Stimulated activated naive CD8-positive, alpha-beta T cell treated with anti-CD3 and anti-CD28 coated beads, Interleukin-15, Interleukin-2, amounts not matched to agents 100 U/mL and 50 U/mL, for 24 hours (primary cell): ENCODE measurements around the gene KCNJ2.
A peak's percentile ranks its signal among the peaks of the same experiment; 100 is the strongest.

Experiments
- ATAC-seq: fragments of 150-1000 bp; cut with Tn5 transposase; one replicate; pipeline ENCODE4 v1.10.0; 2021
- DNase-seq: peaks from one replicate; pipeline ENCODE4 v3.0.0; 2021

The KCNJ2 gene

DNA sequence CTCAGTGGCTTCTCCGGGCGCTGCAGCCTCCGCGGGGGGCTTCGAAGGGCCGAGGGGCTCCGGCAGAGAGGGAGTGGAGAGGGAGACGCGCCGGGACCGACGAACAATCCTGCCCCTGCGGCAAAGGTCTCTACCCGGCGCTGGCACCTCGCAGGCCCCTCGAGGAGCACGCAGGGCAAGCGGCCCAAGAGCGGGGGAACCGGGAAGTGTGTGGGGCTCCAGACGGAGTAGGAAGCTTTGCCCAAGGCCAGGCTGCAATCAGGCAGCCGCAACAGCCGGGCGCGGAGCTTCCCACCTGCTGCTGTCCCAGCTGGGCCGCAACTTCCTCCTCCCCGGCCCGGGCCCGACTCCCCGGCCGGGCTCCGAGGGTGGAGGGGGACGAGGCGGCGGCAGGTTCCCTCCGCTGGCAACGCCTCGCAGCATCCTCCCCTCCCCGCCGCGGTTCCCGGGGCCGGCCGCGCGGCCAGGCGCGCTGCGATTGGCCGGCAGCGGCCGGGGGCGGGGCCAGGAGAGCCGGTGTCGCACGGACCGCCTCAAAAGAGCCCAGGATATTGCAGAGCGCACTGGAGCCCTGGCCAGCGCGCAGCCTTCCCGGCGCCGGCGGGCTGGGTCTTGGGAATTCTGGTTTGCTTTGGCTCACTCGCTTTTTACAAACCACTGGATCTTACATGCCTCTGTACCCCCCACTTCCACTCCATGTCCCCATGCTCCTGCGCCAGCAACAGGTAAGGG, at the start of gene KCNJ2:
Gene KCNJ2 (plus strand): TSS at position 556 of the 732 bp plus-strand sequence. CDS start 5,508 bp downstream, outside the sequence.
- peak; percentile 76 for DNase-seq
- peak; percentile 93 for ATAC-seq

- ATAC-seq (no peak), DNase-seq (no peak)
Measured at GRCh38 chr17:70119545-70119944, 49.8 kb upstream of the KCNJ2 start.

GRCh38 chr17:70119983-70120382, 49.3 kb upstream of the KCNJ2 start:
- DNase-seq (no peak), ATAC-seq (no peak)

DNA sequence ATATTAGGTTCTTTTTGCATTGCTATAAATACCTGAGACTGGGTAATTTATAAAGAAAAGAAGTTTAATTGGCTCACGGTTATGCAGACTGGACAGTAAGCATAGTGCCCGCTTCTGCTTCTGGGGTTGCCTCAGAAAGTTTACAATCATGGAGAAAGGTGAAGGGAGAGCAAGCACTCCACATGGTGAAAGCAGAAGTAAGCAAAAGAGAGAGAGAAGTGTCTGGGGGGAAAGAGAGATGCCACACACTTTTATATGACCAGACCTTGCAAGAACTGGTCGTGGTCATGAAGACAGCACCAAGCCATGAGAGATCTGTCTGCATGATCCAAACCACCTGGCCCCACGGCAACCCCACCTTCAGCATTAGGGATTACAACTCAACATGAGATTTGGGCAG, 48.9 kb upstream of the KCNJ2 start:
- DNase-seq (no peak), ATAC-seq (no peak)

- ATAC-seq = no peak
- no peak for DNase-seq
Measured at GRCh38 chr17:70121126-70121525, 48.2 kb upstream of the KCNJ2 start.

- no peak for DNase-seq
- no peak for ATAC-seq
Measured at GRCh38 chr17:70123193-70123592, 46.1 kb upstream of the KCNJ2 start.

- ATAC-seq = no peak
- DNase-seq = no peak
Measured at GRCh38 chr17:70124723-70125122, 44.6 kb upstream of the KCNJ2 start.

DNA sequence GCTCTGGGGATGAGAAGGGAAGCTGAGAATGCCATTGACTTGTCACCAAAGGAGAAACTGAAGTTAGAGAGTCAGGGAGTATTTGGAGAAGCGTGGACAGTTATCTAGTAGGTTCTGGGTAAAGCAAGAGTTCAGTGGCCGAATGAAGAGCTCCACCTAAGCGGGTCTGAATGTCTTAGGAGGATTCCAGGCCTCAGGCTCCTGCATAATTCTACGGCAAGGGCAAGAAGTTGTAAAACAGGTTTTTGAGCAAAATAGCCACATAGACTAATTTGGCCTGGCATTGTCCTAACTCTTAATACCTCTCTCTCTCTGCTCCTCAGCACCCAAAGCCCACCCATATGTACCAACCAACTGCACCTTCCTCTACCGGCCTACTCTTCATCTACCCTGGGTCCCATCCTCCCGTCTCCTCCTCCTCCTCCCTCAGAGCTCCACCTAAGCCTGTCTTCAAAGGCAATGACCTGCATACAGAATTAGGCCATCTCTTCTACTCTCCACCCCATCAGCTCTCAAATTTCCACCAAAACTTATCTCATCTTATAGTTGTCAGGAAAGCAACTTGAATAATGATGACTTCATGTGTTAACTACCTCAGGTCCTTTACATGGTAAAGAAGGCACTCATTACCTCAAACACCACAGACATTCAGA, 42.0 kb upstream of the KCNJ2 start:
- ATAC-seq (no peak), DNase-seq (no peak)

- DNase-seq (no peak), ATAC-seq (no peak)
Measured at GRCh38 chr17:70128727-70129238, 40.5 kb upstream of the KCNJ2 start.

DNA sequence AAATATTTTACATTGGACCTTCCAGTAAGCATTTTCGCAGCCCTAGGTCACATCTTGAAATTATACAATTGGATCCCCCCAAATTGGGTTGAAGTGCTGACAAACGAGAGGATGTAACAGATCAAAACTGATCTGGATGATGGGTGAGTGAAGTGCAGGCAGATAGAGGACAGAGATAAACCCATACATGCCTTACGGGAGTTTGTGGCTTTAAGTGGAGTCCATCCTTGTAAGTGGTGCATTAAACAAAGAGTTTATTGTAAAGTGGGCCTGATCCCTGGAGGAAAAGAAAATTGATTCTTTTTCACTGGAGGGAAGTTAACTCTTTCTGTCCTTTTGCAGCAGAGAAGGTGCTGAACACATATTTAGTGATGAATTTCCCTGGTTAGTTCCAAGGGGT, 39.0 kb upstream of the KCNJ2 start:
- DNase-seq (no peak), ATAC-seq (no peak)

GRCh38 chr17:70132505-70132904, 36.8 kb upstream of the KCNJ2 start:
- ATAC-seq = no peak
- DNase-seq = no peak

- no peak for ATAC-seq
Measured at GRCh38 chr17:70134042-70134441, 35.3 kb upstream of the KCNJ2 start.

GRCh38 chr17:70134777-70135176, 34.6 kb upstream of the KCNJ2 start:
- no peak for ATAC-seq
- DNase-seq = no peak

More at GRCh38 chr17:70134042-70134441, 35.3 kb upstream of the KCNJ2 start:
- no peak for DNase-seq

GRCh38 chr17:70136131-70136530, 33.2 kb upstream of the KCNJ2 start:
- ATAC-seq = no peak
- DNase-seq = no peak

DNA sequence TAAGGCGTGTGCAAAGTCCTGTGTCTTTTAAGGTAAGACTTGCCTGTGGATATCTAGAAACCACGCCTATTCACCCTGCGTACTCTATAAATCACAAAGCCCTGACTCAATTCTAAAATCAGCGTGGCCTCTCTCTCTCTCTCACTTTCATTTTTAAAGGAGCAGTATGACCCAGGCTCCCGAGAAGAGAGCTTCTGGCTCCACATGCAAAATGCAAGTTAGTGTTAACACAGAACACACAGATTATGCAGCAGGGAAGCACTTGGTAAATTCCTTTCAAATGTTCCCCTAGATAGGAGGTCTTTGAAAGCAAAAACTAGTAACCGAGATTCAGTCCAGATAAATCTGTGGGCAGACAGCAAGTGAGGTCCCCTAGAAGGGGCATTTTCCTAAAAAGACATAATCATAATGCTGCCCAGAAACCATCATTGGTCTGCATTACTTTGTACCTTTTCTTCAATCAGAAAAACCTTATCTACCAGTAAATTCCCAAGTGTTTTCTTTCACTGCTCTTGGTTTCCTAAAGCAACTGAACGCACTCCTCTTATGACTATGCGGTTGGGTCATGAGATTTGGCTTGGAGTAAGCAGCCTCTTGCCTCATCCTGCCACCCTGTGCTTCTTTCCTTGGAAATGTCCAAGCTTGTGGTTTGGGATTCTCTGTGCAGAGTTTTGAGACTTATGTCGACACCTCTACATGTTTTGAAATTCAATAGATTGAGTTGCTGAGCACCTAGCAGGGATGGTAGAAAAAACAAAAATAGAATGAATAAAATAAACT, 31.7 kb upstream of the KCNJ2 start:
- ATAC-seq (peak; percentile 98), DNase-seq (peak; percentile 11)

GRCh38 chr17:70138291-70138865, 31.0 kb upstream of the KCNJ2 start:
- DNase-seq (no peak), ATAC-seq (no peak)

DNA sequence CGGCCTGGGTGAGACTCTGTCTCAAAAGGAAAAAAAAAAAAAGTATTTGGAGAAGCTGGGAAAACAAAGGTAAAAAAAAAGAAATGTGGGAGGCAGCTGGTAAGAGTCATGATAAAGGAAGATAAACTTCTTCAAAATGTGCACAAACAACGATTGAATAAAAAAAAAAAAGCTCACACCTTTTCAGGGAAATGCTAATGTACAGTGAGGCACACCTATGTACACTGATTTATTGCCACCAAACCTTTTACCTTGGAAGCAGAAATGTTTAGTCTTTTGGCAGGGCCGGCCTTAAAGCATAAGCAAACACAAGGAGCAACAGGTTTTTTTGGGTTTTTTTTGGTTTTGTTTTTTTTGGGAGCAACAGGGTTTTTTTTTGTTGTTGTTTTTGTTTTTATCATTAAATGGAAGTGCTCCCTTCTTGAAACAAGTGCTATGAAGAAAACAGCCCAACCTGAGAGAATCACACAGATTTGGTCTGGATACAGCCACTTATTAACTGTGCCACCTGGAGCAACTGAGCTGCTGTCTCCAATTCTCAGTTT, 29.8 kb upstream of the KCNJ2 start:
- no peak for DNase-seq
- ATAC-seq = no peak

- no peak for DNase-seq
- no peak for ATAC-seq
Measured at GRCh38 chr17:70144260-70144846, 25.0 kb upstream of the KCNJ2 start.

- no peak for DNase-seq
- no peak for ATAC-seq
Measured at GRCh38 chr17:70153210-70153609, 16.1 kb upstream of the KCNJ2 start.

GRCh38 chr17:70157151-70157550, 12.2 kb upstream of the KCNJ2 start:
- ATAC-seq = no peak
- DNase-seq = no peak

DNA sequence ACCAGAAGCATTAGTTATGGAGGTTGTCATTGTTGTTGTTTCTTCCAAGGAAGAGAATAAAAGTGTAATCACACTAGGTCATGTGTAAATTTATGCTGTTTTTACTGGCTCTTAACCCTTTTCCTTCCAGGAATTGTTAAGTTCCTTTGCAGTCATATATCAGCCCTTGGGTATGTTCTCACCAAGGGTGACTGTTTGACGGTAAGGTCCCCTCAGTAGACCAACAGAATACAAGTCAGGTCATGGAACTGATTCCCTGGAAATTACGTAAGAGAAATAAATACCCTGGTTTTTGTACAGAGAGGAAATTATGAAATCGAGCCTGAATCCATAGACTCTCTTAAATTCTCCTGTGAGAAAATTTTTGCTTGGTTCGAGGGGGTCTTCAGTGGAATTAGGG, 11.2 kb upstream of the KCNJ2 start:
- no peak for DNase-seq

DNA sequence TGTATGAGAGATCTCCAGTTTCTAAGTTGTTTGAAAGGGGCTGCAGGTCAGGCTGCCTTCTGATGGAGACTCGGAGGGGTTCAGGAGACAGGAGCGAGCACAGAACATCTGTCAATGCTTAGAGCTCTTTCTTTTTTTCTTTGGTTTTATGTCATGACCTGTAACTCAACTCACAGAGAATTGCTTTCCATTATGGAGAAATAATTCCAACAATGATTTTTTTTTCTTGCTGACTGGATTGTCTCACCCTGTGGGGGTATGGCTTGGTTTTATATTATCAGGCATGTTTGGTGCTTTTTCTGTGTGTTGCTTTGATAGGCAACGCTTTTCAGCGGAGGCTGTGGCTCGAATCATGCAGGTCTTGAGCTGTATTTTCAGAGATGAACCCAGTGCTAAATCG, 10.7 kb upstream of the KCNJ2 start:
- DNase-seq = no peak

More for the DNA sequence above, 11.2 kb upstream of the KCNJ2 start:
- ATAC-seq = no peak

More for the DNA sequence above, 10.7 kb upstream of the KCNJ2 start:
- no peak for ATAC-seq
